ENCODE measurements around the gene TIAM2. TPM values are rescaled to one million over a fixed set of nuclear protein-coding genes. Genes with fewer than 3 reads are reported as not detected.
A peak's percentile ranks its signal among the peaks of the same experiment; 100 is the strongest.

The TIAM2 gene
- total and polyA plus RNA-seq, 2 experiments from 2014 or later: 14.2 to 24.4 TPM

- no peaks in the 10 kb centered on the region for H3K9me3 Mint-ChIP-seq
- DNase-seq (ENCODE audit: low spot score): no peak
- no peak overlapping the region for H3K4me3 Mint-ChIP-seq
- Histone ChIP-seq H3F3A (replicated peaks; ENCODE audit: low read depth) (0 out of 2 replicates have a peak, but pooled peaks cover 3% of the 10 kb centered on the region), H3K27ac (ENCODE audit: low read depth) (peak overlapping the region; percentile 2; the same call in 1 of the 2 replicates), H4K20me1 (replicated peaks; ENCODE audit: insufficient read depth) (no peaks in the 10 kb centered on the region), H3K27me3 (ENCODE audit: insufficient read depth) (no peaks in the 10 kb centered on the region), H3K9me2 (ENCODE audit: insufficient read depth) (no peaks in the 10 kb centered on the region), H3K4me3 (no peak overlapping the region), H2AFZ (no peak overlapping the region), H3K79me2 (replicated peaks; ENCODE audit: insufficient read depth) (peaks cover 10% of the 10 kb centered on the region; the same call in 1 of the 2 replicates), H3K36me3 (ENCODE audit: insufficient read depth) (no peaks in the 10 kb centered on the region), H3K4me1 (ENCODE audit: insufficient read depth) (peaks cover 37% of the 10 kb centered on the region), H3K4me2 (peak overlapping the region; percentile 41; the same call in 1 of the 2 replicates)
- peaks cover 7% of the 10 kb centered on the region for H3K27me3 Mint-ChIP-seq (ENCODE audit: insufficient read depth, low read depth, poor library complexity)
- H3K4me1 Mint-ChIP-seq: peaks cover 52% of the 10 kb centered on the region
- H3K27ac Mint-ChIP-seq: 0 out of 2 replicates have a peak overlapping the region, but pooled peaks have one; percentile 10
- H3K36me3 Mint-ChIP-seq (ENCODE audit: low read depth): no peaks in the 10 kb centered on the region
- TF ChIP-seq POLR2AphosphoS5 (IDR thresholded peaks at IDR 0.05; ENCODE audit: low read depth): no peak
- TF ChIP-seq REST (IDR thresholded peaks at IDR 0.05; ENCODE audit: unreplicated experiment): no peak
- TF ChIP-seq STAT1 (IDR thresholded peaks at IDR 0.05; ENCODE audit: unreplicated experiment): no peak
- TF ChIP-seq EZH2 (IDR thresholded peaks at IDR 0.05; ENCODE audit: low read depth, unreplicated experiment): no peak
- TF ChIP-seq NANOG (IDR thresholded peaks at IDR 0.05; ENCODE audit: borderline replicate concordance): no peak
- TF ChIP-seq ZNF331 (CRISPR knock-in tag; IDR thresholded peaks at IDR 0.05; ENCODE audit: low read depth): no peak
- TF ChIP-seq, protein P1, sequence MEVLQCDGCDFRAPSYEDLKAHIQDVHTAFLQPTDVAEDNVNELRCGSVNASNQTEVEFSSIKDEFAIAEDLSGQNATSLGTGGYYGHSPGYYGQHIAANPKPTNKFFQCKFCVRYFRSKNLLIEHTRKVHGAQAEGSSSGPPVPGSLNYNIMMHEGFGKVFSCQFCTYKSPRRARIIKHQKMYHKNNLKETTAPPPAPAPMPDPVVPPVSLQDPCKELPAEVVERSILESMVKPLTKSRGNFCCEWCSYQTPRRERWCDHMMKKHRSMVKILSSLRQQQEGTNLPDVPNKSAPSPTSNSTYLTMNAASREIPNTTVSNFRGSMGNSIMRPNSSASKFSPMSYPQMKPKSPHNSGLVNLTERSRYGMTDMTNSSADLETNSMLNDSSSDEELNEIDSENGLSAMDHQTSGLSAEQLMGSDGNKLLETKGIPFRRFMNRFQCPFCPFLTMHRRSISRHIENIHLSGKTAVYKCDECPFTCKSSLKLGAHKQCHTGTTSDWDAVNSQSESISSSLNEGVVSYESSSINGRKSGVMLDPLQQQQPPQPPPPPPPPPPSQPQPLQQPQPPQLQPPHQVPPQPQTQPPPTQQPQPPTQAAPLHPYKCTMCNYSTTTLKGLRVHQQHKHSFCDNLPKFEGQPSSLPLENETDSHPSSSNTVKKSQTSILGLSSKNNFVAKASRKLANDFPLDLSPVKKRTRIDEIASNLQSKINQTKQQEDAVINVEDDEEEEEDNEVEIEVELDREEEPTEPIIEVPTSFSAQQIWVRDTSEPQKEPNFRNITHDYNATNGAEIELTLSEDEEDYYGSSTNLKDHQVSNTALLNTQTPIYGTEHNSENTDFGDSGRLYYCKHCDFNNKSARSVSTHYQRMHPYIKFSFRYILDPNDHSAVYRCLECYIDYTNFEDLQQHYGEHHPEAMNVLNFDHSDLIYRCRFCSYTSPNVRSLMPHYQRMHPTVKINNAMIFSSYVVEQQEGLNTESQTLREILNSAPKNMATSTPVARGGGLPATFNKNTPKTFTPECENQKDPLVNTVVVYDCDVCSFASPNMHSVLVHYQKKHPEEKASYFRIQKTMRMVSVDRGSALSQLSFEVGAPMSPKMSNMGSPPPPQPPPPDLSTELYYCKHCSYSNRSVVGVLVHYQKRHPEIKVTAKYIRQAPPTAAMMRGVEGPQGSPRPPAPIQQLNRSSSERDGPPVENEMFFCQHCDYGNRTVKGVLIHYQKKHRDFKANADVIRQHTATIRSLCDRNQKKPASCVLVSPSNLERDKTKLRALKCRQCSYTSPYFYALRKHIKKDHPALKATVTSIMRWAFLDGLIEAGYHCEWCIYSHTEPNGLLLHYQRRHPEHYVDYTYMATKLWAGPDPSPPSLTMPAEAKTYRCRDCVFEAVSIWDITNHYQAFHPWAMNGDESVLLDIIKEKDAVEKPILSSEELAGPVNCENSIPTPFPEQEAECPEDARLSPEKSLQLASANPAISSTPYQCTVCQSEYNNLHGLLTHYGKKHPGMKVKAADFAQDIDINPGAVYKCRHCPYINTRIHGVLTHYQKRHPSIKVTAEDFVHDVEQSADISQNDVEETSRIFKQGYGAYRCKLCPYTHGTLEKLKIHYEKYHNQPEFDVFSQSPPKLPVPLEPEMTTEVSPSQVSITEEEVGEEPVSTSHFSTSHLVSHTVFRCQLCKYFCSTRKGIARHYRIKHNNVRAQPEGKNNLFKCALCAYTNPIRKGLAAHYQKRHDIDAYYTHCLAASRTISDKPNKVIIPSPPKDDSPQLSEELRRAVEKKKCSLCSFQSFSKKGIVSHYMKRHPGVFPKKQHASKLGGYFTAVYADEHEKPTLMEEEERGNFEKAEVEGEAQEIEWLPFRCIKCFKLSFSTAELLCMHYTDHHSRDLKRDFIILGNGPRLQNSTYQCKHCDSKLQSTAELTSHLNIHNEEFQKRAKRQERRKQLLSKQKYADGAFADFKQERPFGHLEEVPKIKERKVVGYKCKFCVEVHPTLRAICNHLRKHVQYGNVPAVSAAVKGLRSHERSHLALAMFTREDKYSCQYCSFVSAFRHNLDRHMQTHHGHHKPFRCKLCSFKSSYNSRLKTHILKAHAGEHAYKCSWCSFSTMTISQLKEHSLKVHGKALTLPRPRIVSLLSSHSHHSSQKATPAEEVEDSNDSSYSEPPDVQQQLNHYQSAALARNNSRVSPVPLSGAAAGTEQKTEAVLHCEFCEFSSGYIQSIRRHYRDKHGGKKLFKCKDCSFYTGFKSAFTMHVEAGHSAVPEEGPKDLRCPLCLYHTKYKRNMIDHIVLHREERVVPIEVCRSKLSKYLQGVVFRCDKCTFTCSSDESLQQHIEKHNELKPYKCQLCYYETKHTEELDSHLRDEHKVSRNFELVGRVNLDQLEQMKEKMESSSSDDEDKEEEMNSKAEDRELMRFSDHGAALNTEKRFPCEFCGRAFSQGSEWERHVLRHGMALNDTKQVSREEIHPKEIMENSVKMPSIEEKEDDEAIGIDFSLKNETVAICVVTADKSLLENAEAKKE (CRISPR knock-in tag; IDR thresholded peaks at IDR 0.05): no peak
- ATAC-seq: peak; percentile 13; the same call in 1 of the 3 replicates
Measured at GRCh38 chr6:155040901-155041650, 46.0 kb downstream of the TIAM2 start.
